Endothelial cell of umbilical vein (primary cell): ENCODE results near the gene TRDMT1. TPM values are rescaled to one million over a fixed set of nuclear protein-coding genes. Genes with fewer than 3 reads are reported as not detected.

ENCODE experiments used
- BruUV-seq: library from RNA; stranded (reverse); fragments of 400-500 nt; replicated peaks from 2 replicates; lab custom pipeline; 2021; lab: Mats Ljungman, UMichigan
- CTCF ChIA-PET: fragments of 300-600, 350-600 bp; sonication (Branson Sonifier 250); formaldehyde crosslinking; loops from one replicate; lab custom pipeline; 2021; ENCODE audit warnings: antibody characterized with exemption, inconsistent platforms; lab: Charles Lee
- POLR2A ChIA-PET: fragments of 300-600, 350-600 bp; sonication (Branson Sonifier 250); formaldehyde crosslinking; loops from one replicate; lab custom pipeline; 2021; ENCODE audit warnings: antibody characterized with exemption, inconsistent platforms; lab: Charles Lee
- DNase-seq: peaks from one replicate; pipeline ENCODE4 v3.0.0-alpha.2; 2011; ENCODE audit warnings: low read depth, low spot score
- FAIRE-seq: peaks from 2 replicates; lab custom pipeline; 2011; peaks lifted over from hg19 to GRCh38; lab: Jason Lieb, UNC
- H2AFZ ChIP-seq: 2 replicates; pipeline ENCODE4 v1.6.0; 2012; ENCODE audit warnings: low read depth, low read length, control low read depth, inconsistent platforms
- H3K27ac ChIP-seq: 2 replicates; pipeline ENCODE4 v1.5.1; 2011; ENCODE audit warnings: low read depth, mild to moderate bottlenecking, control low read depth, low read length, moderate library complexity; ENCODE audit not compliant: insufficient read depth
- H3K27me3 ChIP-seq, 2 experiments: 2 replicates each; pipeline versions ENCODE4 v1.6.0 to v1.6.1; 2011; ENCODE audit warnings: low read length in 2 of 2, mixed read lengths in 1 of 2; ENCODE audit not compliant: control insufficient read depth in 2 of 2, insufficient read depth in 2 of 2
- H3K36me3 ChIP-seq, 2 experiments: 2 replicates in 1 of 2; 3 replicates in 1 of 2; pipeline ENCODE4 v1.5.1; 2011; ENCODE audit warnings: low read length in 2 of 2, mild to moderate bottlenecking in 1 of 2, moderate library complexity in 1 of 2; ENCODE audit not compliant: control insufficient read depth in 2 of 2, insufficient read depth in 2 of 2; ENCODE audit errors: extremely low read depth in 1 of 2
- H3K4me1 ChIP-seq: 3 replicates; pipeline ENCODE4 v1.5.1; 2011; ENCODE audit warnings: mild to moderate bottlenecking, low read length; ENCODE audit not compliant: control insufficient read depth, insufficient read depth; ENCODE audit errors: extremely low read depth
- H3K4me2 ChIP-seq: 2 replicates; pipeline ENCODE4 v1.6.1; 2011; ENCODE audit warnings: low read length, control low read depth, mixed read lengths; ENCODE audit not compliant: insufficient read depth
- H3K4me3 ChIP-seq, 3 experiments: fragments of 200-600 bp in 1 of 3; sonication (generic), shearing (Covaris generic) in 1 of 3; replicated peaks in 1 of 3; 2 replicates each; pipeline ENCODE4 v1.5.1; 2011 to 2016; ENCODE audit warnings: control low read depth in 3 of 3, low read length in 3 of 3, mild to moderate bottlenecking in 2 of 3, inconsistent platforms in 1 of 3, low read depth in 1 of 3, moderate library complexity in 1 of 3; ENCODE audit not compliant: insufficient read depth in 1 of 3
- H3K79me2 ChIP-seq: 2 replicates; pipeline ENCODE4 v1.6.0; 2012; ENCODE audit warnings: low read length, inconsistent platforms; ENCODE audit not compliant: control insufficient read depth, insufficient read depth
- H3K9ac ChIP-seq: replicated peaks from 2 replicates; pipeline ENCODE3; 2011; ENCODE audit warnings: low read length, control low read depth; ENCODE audit not compliant: insufficient read depth; ENCODE audit errors: extremely low read depth
- H3K9me1 ChIP-seq: replicated peaks from 3 replicates; pipeline ENCODE4 v1.6.0; 2011; ENCODE audit warnings: mild to moderate bottlenecking, low read length; ENCODE audit not compliant: control insufficient read depth, insufficient read depth; ENCODE audit errors: extremely low read depth
- H3K9me3 ChIP-seq: replicated peaks from 2 replicates; pipeline ENCODE4 v1.5.1; 2012; ENCODE audit warnings: low read length, inconsistent platforms; ENCODE audit not compliant: control insufficient read depth, insufficient read depth
- H4K20me1 ChIP-seq: replicated peaks from 2 replicates; pipeline ENCODE3; 2011; ENCODE audit warnings: mild to moderate bottlenecking, low read length; ENCODE audit not compliant: control insufficient read depth, insufficient read depth; ENCODE audit errors: extremely low read depth
- EZH2 ChIP-seq: IDR thresholded peaks from 2 replicates; pipeline ENCODE4 v1.6.1; 2012; ENCODE audit warnings: borderline replicate concordance, low read depth, mild to moderate bottlenecking, moderate library complexity, low read length, inconsistent platforms; ENCODE audit not compliant: severe bottlenecking
- FOS ChIP-seq: IDR thresholded peaks from 2 replicates; pipeline ENCODE4 v1.6.1; 2011; ENCODE audit warnings: mild to moderate bottlenecking, low read length, moderate library complexity, borderline replicate concordance; ENCODE audit not compliant: insufficient read depth
- GATA2 ChIP-seq: IDR thresholded peaks from 2 replicates; pipeline ENCODE4 v1.7.0; 2011; ENCODE audit warnings: low read depth, mild to moderate bottlenecking, moderate library complexity, mixed read lengths, low read length; ENCODE audit not compliant: insufficient read length, insufficient read depth
- JUN ChIP-seq: IDR thresholded peaks from 2 replicates; pipeline ENCODE4 v1.6.1; 2011; ENCODE audit warnings: borderline replicate concordance, low read depth; ENCODE audit not compliant: insufficient read length, insufficient read depth
- MYC ChIP-seq: IDR thresholded peaks from one replicate; pipeline ENCODE4 v1.6.1; 2011; ENCODE audit warnings: mild to moderate bottlenecking, low read depth, low read length
- POLR2A ChIP-seq: IDR thresholded peaks from 2 replicates; pipeline ENCODE4 v1.6.1; 2012; ENCODE audit warnings: low read depth, mild to moderate bottlenecking, control low read depth, low read length
- POLR2AphosphoS5 ChIP-seq: IDR thresholded peaks from 2 replicates; pipeline ENCODE4 v1.6.1; 2012; ENCODE audit warnings: low read depth, mild to moderate bottlenecking, control low read depth, low read length, moderate library complexity; ENCODE audit not compliant: insufficient read depth
- dilution Hi-C: fragments of 300-500 bp; cut with MboI; formaldehyde crosslinking; loops from one replicate; pipeline ENCODE4 v1.15.0; 2019; ENCODE audit warnings: low sequenced_read_pairs; ENCODE audit not compliant: extremely low pct_ligation_motif_present
- intact Hi-C: fragments of 100-400 bp; cut with micrococcal nuclease; formaldehyde crosslinking; loops from one replicate; pipeline ENCODE4 v1.10.0; 2022
- polyA plus RNA-seq, 4 experiments: library from polyadenylated mRNA; depleted of rRNA in 3 of 4; stranded (reverse) in 3 of 4; unstranded in 1 of 4; fragments of >200 nt; gene quantifications; 2 replicates each; pipeline versions ENCODE4 v1.2.1 to v1.2.3, GENCODE V29; 2011 to 2012; ENCODE audit warnings: missing spikeins in 1 of 4
- total RNA-seq: library from RNA; stranded (reverse); gene quantifications from 2 replicates; pipeline ENCODE4 v1.2.3, GENCODE V29; 2021
- TF ChIP-seq, protein P1 (sequence below), 2 donors: IDR thresholded peaks; 1 replicate in 1 of 2; 2 replicates in 1 of 2; pipeline ENCODE4 v1.5.1; 2011; ENCODE audit warnings: low read length in 2 of 2, mild to moderate bottlenecking in 2 of 2, moderate library complexity in 2 of 2, control low read depth in 1 of 2, inconsistent platforms in 1 of 2, low read depth in 1 of 2; ENCODE audit not compliant: insufficient read depth in 1 of 2; ENCODE audit errors: extremely low read depth in 1 of 2
- TF ChIP-seq, protein P2 (sequence below): IDR thresholded peaks from 2 replicates; pipeline ENCODE4 v1.6.1; 2011; ENCODE audit not compliant: insufficient read depth, insufficient read length

Gene TRDMT1
- total and polyA plus RNA-seq, 2 donors (not counting 3 experiments of a cell fraction or from before 2014, with no cell fraction given) = 10.0 to 12.3 TPM

DNA sequence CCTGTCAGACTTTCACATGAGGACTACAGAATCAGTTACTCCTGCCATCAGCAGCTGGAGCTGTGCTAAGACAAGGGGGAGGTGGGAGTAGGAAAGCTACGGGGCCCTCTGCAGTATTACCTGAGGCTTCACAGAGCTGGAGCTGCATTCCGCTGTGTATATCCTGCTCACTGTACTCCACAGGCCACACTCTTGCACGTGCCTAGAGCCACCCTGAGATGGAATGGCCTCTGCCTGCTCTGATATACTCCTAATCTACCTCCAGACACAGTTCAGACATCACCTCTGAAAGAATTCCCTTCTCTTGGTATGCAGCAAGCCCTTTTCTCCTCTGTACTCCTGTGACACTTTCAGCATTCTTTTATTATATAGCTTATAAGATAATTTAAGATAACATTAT is 34.8 kb downstream of the TRDMT1 start:
- POLR2A ChIA-PET = no interaction called here
- H3K9ac ChIP-seq = no peak overlapping the region
- DNase-seq = no peak
- no peaks in the 10 kb centered on the region for H4K20me1 ChIP-seq
- H3K79me2 ChIP-seq = no peaks in the 10 kb centered on the region
- CTCF ChIA-PET = interaction anchor here (0.8 to 1.6 kb wide), 4 partner anchors 9 to 198 kb away, joined by 4 to 5 read pairs (median 4); no protein-coding TSS in a partner anchor
- no peaks in the 10 kb centered on the region for H3K36me3 ChIP-seq
- no peaks in the 10 kb centered on the region for H3K9me3 ChIP-seq
- no peaks in the 10 kb centered on the region for H3K4me1 ChIP-seq
- dilution Hi-C loops (no loop called here), intact Hi-C loops (no loop called here)
- no peak overlapping the region for H3K4me3 ChIP-seq
- no peaks in the 10 kb centered on the region for H3K9me1 ChIP-seq
- TF ChIP-seq MYC (no peak), JUN (no peak), POLR2AphosphoS5 (no peak), GATA2 (no peak), POLR2A (no peak), EZH2 (no peak), FOS (no peak)
- TF ChIP-seq, protein P1, sequence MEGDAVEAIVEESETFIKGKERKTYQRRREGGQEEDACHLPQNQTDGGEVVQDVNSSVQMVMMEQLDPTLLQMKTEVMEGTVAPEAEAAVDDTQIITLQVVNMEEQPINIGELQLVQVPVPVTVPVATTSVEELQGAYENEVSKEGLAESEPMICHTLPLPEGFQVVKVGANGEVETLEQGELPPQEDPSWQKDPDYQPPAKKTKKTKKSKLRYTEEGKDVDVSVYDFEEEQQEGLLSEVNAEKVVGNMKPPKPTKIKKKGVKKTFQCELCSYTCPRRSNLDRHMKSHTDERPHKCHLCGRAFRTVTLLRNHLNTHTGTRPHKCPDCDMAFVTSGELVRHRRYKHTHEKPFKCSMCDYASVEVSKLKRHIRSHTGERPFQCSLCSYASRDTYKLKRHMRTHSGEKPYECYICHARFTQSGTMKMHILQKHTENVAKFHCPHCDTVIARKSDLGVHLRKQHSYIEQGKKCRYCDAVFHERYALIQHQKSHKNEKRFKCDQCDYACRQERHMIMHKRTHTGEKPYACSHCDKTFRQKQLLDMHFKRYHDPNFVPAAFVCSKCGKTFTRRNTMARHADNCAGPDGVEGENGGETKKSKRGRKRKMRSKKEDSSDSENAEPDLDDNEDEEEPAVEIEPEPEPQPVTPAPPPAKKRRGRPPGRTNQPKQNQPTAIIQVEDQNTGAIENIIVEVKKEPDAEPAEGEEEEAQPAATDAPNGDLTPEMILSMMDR (IDR thresholded peaks at IDR 0.05; ENCODE audit: extremely low read depth in 1 of 2, insufficient read depth in 1 of 2, low read depth in 1 of 2, low read length in 2 of 2) = no peak
- TF ChIP-seq, protein P2, sequence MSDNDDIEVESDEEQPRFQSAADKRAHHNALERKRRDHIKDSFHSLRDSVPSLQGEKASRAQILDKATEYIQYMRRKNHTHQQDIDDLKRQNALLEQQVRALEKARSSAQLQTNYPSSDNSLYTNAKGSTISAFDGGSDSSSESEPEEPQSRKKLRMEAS = no peak
- no peaks in the 10 kb centered on the region for H3K27me3 ChIP-seq
- H3K27ac ChIP-seq = no peak overlapping the region
- H2AFZ ChIP-seq = no peak overlapping the region
- no peak overlapping the region for H3K4me2 ChIP-seq
- BruUV-seq = no TSS peak
- FAIRE-seq = no peak
